GM12891 (cell line): ENCODE data around the gene PKHD1.
"Not testable (repeated sequence)": the region's sequence is repeated elsewhere in the genome, so short reads cannot be mapped to it uniquely, and the experiment has no call there.

Experiments used
- DNase-seq: peaks from one replicate; pipeline ENCODE4 v3.0.0; 2011; ENCODE audit warnings: low spot score; ENCODE audit not compliant: insufficient read length
- FAIRE-seq: peaks from 2 replicates; lab custom pipeline; 2011; peaks lifted over from hg19 to GRCh38; lab: Jason Lieb, UNC
- PAX5 ChIP-seq: IDR thresholded peaks from 2 replicates; pipeline ENCODE4 v1.6.1; 2011; ENCODE audit warnings: low read length, moderate library complexity, mild to moderate bottlenecking; ENCODE audit not compliant: insufficient read depth, severe bottlenecking
- POLR2A ChIP-seq: IDR thresholded peaks from 2 replicates; pipeline ENCODE4 v1.6.1; 2011; ENCODE audit warnings: low read depth, low read length, control low read depth
- POLR2AphosphoS5 ChIP-seq: IDR thresholded peaks from 2 replicates; pipeline ENCODE4 v1.6.1; 2011; ENCODE audit warnings: low read depth, low read length, control low read depth
- POU2F2 ChIP-seq: IDR thresholded peaks from 2 replicates; pipeline ENCODE4 v1.6.1; 2011; ENCODE audit warnings: low read depth, mild to moderate bottlenecking, control low read depth, low read length, moderate library complexity
- SPI1 ChIP-seq: IDR thresholded peaks from 2 replicates; pipeline ENCODE4 v1.6.1; 2011; ENCODE audit warnings: low read depth, low read length, control low read depth
- TAF1 ChIP-seq: IDR thresholded peaks from 2 replicates; pipeline ENCODE4 v1.6.1; 2011; ENCODE audit warnings: low read depth, low read length, control low read depth

Gene PKHD1

DNA sequence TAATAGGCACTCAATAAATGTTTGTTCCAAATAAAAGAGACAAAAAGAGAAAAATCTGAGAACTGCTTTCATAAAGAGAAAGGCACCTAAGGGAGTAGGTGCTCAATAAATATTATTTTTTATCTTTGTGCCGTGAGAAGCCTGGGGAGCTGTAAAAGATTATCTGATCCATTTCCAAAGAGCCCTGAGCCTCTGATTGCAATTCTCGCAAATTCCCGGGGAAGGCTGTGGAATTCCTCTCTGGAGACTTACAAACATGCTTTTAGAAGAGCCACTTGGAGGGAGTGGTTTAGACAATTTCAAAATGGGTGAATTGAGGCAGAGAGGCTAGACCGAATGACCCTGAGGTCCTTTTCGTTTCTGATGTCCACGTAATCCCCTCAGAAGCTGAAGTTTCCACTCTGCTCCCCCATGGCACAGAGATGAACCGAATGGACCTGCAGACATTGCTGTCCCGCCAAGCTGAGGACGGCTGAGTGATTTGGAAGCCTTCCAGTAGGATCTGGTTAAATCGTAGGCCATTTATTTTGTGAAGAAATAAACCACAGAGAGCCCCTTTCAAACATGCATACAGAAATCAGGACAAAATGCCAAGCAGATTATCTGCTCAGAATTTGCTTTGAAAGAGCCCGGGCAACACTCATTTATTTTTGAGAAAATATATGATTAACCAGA is 77.8 kb downstream of the PKHD1 start:
- TF ChIP-seq POLR2AphosphoS5 (no peak), PAX5 (no peak), SPI1 (no peak), POU2F2 (no peak), POLR2A (no peak), TAF1 (no peak)
- no peak for DNase-seq
- no peak for FAIRE-seq

GRCh38 chr6:52000064-52000463 is 87.3 kb downstream of the PKHD1 start:
- no peak for FAIRE-seq

GRCh38 chr6:51996296-51996947 is 91.0 kb downstream of the PKHD1 start:
- peak; percentile 86 for FAIRE-seq
- peak; percentile 18 for DNase-seq
- no peak for TF ChIP-seq POU2F2
- no peak for TF ChIP-seq POLR2AphosphoS5
- TF ChIP-seq POLR2A = no peak
- TF ChIP-seq PAX5 = no peak
- peak; percentile 98 for TF ChIP-seq SPI1

More at GRCh38 chr6:52000064-52000463, 87.3 kb downstream of the PKHD1 start:
- no peak for DNase-seq
- TF ChIP-seq POU2F2 = no peak
- no peak for TF ChIP-seq SPI1
- TF ChIP-seq POLR2AphosphoS5 = no peak
- no peak for TF ChIP-seq PAX5
- TF ChIP-seq TAF1 = no peak
- no peak for TF ChIP-seq POLR2A

DNA sequence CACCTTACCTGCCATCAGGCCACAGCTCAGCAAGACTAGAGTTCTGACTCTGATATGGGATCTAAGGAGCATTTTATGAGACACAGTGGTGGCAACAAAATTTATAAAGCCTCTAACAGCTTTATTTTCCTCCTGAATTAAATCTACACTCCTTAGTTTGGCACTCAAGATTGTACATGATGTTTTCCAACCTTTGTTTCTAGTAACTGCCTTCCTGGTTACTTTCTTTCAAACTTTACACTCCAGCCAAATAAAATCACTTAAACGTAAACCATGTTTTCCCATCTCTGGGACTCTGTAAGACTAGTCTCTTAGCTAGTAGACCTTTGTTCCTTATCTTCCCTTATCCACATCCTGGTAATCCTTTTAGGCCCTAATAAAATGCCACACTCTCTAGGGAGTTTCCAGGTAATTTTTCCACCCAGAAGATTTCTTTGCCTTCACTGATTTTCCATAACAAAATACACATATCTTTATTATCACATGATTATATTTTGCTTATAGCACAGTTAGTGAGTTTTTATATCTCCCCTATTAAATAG is 92.1 kb downstream of the PKHD1 start:
- no peak for TF ChIP-seq POLR2AphosphoS5
- no peak for TF ChIP-seq POU2F2
- no peak for TF ChIP-seq POLR2A
- TF ChIP-seq SPI1 = no peak
- no peak for TF ChIP-seq TAF1
- no peak for TF ChIP-seq PAX5
- DNase-seq = no peak
- no peak for FAIRE-seq

- DNase-seq (no peak), FAIRE-seq (no peak)
- no peak for TF ChIP-seq PAX5
- TF ChIP-seq TAF1 = no peak
- TF ChIP-seq POU2F2 = no peak
- no peak for TF ChIP-seq SPI1
- no peak for TF ChIP-seq POLR2A
- TF ChIP-seq POLR2AphosphoS5 = no peak
These were observed 94.5 kb downstream of the PKHD1 start for GRCh38 chr6:51992876-51993275.

DNA sequence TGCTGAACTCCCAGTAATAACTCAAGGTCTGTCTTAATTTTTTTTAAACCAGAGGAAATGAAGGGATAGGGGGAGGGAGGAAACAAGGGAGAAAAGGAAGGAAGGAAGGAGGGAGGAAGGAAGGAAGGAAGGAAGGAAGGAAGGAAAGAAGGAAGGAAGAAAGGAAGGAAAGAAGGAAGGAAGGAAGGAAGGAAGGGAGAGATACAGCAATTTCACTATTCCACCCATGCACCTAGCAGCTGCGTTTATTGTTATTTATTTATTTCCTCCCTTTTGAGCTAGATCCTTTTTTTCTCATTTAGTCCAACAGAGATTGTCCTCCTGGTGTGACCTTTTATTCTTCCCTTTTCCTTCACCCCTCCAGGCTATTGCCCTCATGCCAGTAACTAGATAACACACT is 97.6 kb downstream of the PKHD1 start:
- FAIRE-seq = no peak
- TF ChIP-seq SPI1 (no peak), POU2F2 (no peak)
- no peak for DNase-seq

DNA sequence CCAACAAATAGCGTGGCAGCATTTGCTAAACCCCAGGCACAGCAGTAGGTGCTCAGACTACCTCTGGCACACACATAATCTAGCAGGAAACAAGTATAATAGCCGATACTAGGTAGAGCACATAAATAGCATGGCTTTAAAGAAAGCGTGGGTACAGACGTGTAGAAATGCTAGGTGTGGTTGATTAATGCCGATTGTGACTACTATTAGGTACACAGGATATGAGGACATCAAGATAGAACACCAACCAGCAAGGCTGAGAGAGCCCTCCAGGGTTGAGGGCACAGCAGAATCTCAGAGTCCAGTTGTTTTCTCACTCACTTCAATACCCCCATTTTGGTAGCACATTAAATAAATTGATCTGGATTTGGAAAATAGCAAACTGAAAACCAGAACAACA is 100.5 kb downstream of the PKHD1 start:
- no peak for DNase-seq
- TF ChIP-seq POLR2A (no peak), PAX5 (no peak), SPI1 (no peak), TAF1 (no peak), POU2F2 (no peak), POLR2AphosphoS5 (no peak)
- FAIRE-seq = no peak

- FAIRE-seq (no peak), DNase-seq (no peak)
- TF ChIP-seq PAX5 (no peak), POU2F2 (no peak), SPI1 (no peak), TAF1 (no peak)
These were observed 103.8 kb downstream of the PKHD1 start for GRCh38 chr6:51983564-51983963.

DNA sequence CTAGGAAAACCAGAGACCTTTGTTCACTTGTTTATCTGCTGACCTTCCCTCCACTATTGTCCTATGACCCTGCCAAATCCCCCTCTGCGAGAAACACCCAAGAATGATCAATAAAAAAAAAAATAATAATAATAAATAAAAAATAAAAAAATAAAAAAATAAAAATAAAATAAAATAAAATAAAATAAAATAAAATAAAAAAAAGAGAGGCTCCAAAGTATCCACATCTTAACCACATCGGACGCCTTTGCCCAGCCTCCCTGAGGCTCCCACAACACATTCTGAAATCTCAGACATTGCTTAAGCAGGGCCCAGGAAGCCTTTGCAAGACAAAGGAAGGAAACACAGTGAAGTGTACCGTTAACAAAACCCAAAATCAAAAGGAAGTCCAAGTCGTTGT is 104.7 kb downstream of the PKHD1 start:
- not testable (repeated sequence) for DNase-seq, FAIRE-seq

GRCh38 chr6:51976374-51976773 is 111.0 kb downstream of the PKHD1 start:
- DNase-seq = no peak
- TF ChIP-seq TAF1 = no peak
- no peak for FAIRE-seq

DNA sequence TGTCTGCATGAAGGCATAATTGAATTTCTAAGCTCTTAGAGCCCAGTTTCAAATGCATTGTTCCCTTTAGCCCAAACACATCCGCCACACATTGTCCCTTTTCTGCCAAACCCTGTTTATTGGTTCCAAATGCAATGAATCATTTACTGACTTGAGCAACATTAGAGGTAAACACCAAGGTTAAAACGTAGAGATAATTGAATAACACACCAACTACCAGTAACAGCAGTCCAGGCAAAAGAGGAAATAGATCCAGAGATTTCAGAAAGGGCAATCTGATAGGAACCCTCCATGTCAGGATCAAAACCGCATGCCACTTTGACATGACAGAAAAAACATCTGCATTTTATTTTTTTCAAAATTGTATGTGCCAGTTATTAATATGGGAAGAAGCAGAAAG is 114.8 kb downstream of the PKHD1 start:
- FAIRE-seq = no peak
- DNase-seq = no peak
- TF ChIP-seq POLR2A = no peak
- TF ChIP-seq SPI1 = no peak
- no peak for TF ChIP-seq POLR2AphosphoS5
- no peak for TF ChIP-seq TAF1
- TF ChIP-seq PAX5 = no peak
- TF ChIP-seq POU2F2 = no peak
